Ovary (tissue), 3 donors: ENCODE measurements around the gene ARHGEF7.

Experiments used
- EP300 ChIP-seq: sonication (generic); formaldehyde crosslinking; IDR thresholded peaks from one replicate; pipeline ENCODE4 v1.6.1; 2017; ENCODE audit warnings: antibody characterized with exemption
- POLR2A ChIP-seq: fragments of 450-650 bp; IDR thresholded peaks from one replicate; pipeline ENCODE4 v1.6.1; 2017; ENCODE audit warnings: antibody characterized with exemption, mild to moderate bottlenecking, moderate library complexity
- TF ChIP-seq, protein P1 (sequence below), 3 donors: fragments of 450-650 bp in 2 of 3; fragments of 200-600 bp in 1 of 3; IDR thresholded peaks; one replicate each; pipeline versions ENCODE4 v1.5.1 to v1.8.0; 2016 to 2022; ENCODE audit warnings: antibody characterized with exemption in 3 of 3, mild to moderate bottlenecking in 1 of 3
- donor health status: DM: no; HTN: no; CAD: no.

GRCh38 chr13:111342721-111343120, 227.6 kb downstream of the ARHGEF7 start:
- no peak for TF ChIP-seq POLR2A
- TF ChIP-seq, protein P1, sequence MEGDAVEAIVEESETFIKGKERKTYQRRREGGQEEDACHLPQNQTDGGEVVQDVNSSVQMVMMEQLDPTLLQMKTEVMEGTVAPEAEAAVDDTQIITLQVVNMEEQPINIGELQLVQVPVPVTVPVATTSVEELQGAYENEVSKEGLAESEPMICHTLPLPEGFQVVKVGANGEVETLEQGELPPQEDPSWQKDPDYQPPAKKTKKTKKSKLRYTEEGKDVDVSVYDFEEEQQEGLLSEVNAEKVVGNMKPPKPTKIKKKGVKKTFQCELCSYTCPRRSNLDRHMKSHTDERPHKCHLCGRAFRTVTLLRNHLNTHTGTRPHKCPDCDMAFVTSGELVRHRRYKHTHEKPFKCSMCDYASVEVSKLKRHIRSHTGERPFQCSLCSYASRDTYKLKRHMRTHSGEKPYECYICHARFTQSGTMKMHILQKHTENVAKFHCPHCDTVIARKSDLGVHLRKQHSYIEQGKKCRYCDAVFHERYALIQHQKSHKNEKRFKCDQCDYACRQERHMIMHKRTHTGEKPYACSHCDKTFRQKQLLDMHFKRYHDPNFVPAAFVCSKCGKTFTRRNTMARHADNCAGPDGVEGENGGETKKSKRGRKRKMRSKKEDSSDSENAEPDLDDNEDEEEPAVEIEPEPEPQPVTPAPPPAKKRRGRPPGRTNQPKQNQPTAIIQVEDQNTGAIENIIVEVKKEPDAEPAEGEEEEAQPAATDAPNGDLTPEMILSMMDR (IDR thresholded peaks at IDR 0.05): no peak
- TF ChIP-seq EP300: no peak
